ENCODE measurements around the gene OPN1MW3. TPM values are rescaled to one million over a fixed set of nuclear protein-coding genes. Genes with fewer than 3 reads are reported as not detected.
A peak's percentile ranks its signal among the peaks of the same experiment; 100 is the strongest.

Gene OPN1MW3
- total RNA-seq, 2 donors from 2014 or later: not detected

- no peak for DNase-seq (ENCODE audit: low spot score)
Measured at GRCh38 chrX:154315416-154315815, 58.0 kb downstream of the OPN1MW3 start.

GRCh38 chrX:154317391-154317995 lies 60.1 kb downstream of the OPN1MW3 start:
- no peaks in the 10 kb centered on the region for H3K4me1 ChIP-seq
- no peak overlapping the region for H3K4me3 ChIP-seq
- no peaks in the 10 kb centered on the region for H3K36me3 ChIP-seq
- DNase-seq (ENCODE audit: low spot score): no peak
- H3K9me3 ChIP-seq: no peaks in the 10 kb centered on the region
- no peaks in the 10 kb centered on the region for H3K27me3 ChIP-seq
- peak in 1 of 2 donors; percentile 59 for TF ChIP-seq CTCF (IDR thresholded peaks at IDR 0.05)
- no peak overlapping the region for H3K27ac ChIP-seq

More at GRCh38 chrX:154315416-154315815, 58.0 kb downstream of the OPN1MW3 start:
- H3K4me1 ChIP-seq: no peaks in the 10 kb centered on the region
- H3K9me3 ChIP-seq: no peaks in the 10 kb centered on the region
- no peaks in the 10 kb centered on the region for H3K27me3 ChIP-seq
- no peak for TF ChIP-seq CTCF (IDR thresholded peaks at IDR 0.05)
- H3K27ac ChIP-seq: no peak overlapping the region
- H3K4me3 ChIP-seq: no peak overlapping the region
- H3K36me3 ChIP-seq: no peaks in the 10 kb centered on the region

- Histone ChIP-seq H3K4me1 (peaks cover 0 to 5% of the 10 kb centered on the region in 2 donors), H3K27me3 (no peaks in the 10 kb centered on the region), H3K27ac (no peak overlapping the region), H3K9me3 (no peaks in the 10 kb centered on the region), H3K36me3 (no peaks in the 10 kb centered on the region), H3K4me3 (no peak overlapping the region)
- TF ChIP-seq CTCF (IDR thresholded peaks at IDR 0.05): no peak
- DNase-seq (ENCODE audit: low spot score): no peak
Measured at GRCh38 chrX:154320406-154320805, 63.0 kb downstream of the OPN1MW3 start.

Other genes with a start within 250 kb of the OPN1MW3 start
- 10 to 100 TPM; 27.5 to 37.1 TPM for gene IRAK1, start 237.7 kb upstream of the OPN1MW3 start, total RNA-seq
- gene MECP2, start 159.9 kb upstream of the OPN1MW3 start, total RNA-seq: 10 to 100 TPM; 52.7 to 69.1 TPM
- not detected for gene OPN1LW, start 113.3 kb upstream of the OPN1MW3 start, total RNA-seq
- gene OPN1MW, start 75.0 kb upstream of the OPN1MW3 start, total RNA-seq: not detected
- not detected for gene OPN1MW2, start 37.8 kb upstream of the OPN1MW3 start, total RNA-seq
- not detected for gene TEX28, start 37.5 kb downstream of the OPN1MW3 start, total RNA-seq
- 1 to 10 TPM; 1.1 to 4.0 TPM for gene TKTL1, start 38.2 kb downstream of the OPN1MW3 start, total RNA-seq
- gene FLNA, start 117.1 kb downstream of the OPN1MW3 start, total RNA-seq: 100 to 1,000 TPM; 263 to 419 TPM
- 10 to 100 TPM; 41.5 to 47.0 TPM for gene EMD, start 121.7 kb downstream of the OPN1MW3 start, total RNA-seq
- 1,000 to 10,000 TPM; 1,667 to 4,587 TPM for gene RPL10, start 140.8 kb downstream of the OPN1MW3 start, total RNA-seq
- gene DNASE1L1, start 151.7 kb downstream of the OPN1MW3 start, total RNA-seq: 10 to 100 TPM; 74.4 to 84.0 TPM
- 10 to 100 TPM; 24.8 to 28.9 TPM for gene TAFAZZIN, start 154.0 kb downstream of the OPN1MW3 start, total RNA-seq
- 10 to 100 TPM; 50.3 to 77.7 TPM for gene ATP6AP1, start 171.1 kb downstream of the OPN1MW3 start, total RNA-seq
- 100 to 1,000 TPM in 1 of 2 donors, 10 to 100 TPM in 1; 73.8 to 116 TPM for gene GDI1, start 179.6 kb downstream of the OPN1MW3 start, total RNA-seq
- 10 to 100 TPM; 24.3 to 41.7 TPM for gene FAM50A, start 186.6 kb downstream of the OPN1MW3 start, total RNA-seq
- gene PLXNA3, start 200.7 kb downstream of the OPN1MW3 start, total RNA-seq: 1 to 10 TPM; 5.9 to 7.1 TPM
- 10 to 100 TPM; 20.1 to 32.9 TPM for gene LAGE3, start 221.7 kb downstream of the OPN1MW3 start, total RNA-seq
- 10 to 100 TPM; 54.6 to 61.0 TPM for gene UBL4A, start 229.0 kb downstream of the OPN1MW3 start, total RNA-seq
- gene SLC10A3, start 233.0 kb downstream of the OPN1MW3 start, total RNA-seq: 10 to 100 TPM; 22.2 to 22.9 TPM

All from right atrium auricular region (tissue), 2 donors.